Keratinocyte (primary cell): Measurements from ENCODE around the gene PCP2. TPM values are rescaled to one million over a fixed set of nuclear protein-coding genes. Genes with fewer than 3 reads are reported as not detected.

ENCODE experiments used
- DNase-seq: peaks from one replicate; pipeline ENCODE4 v3.0.0-alpha.2; 2011; ENCODE audit warnings: low read depth, missing footprints, low spot score
- FAIRE-seq: peaks from 2 replicates; lab custom pipeline; 2011; peaks lifted over from hg19 to GRCh38; lab: Jason Lieb, UNC
- H2AFZ ChIP-seq: 2 replicates; pipeline ENCODE4 v1.6.0; 2012; ENCODE audit warnings: low read length, control low read depth, inconsistent platforms; ENCODE audit not compliant: control insufficient read depth
- H3K27ac ChIP-seq: 2 replicates; pipeline ENCODE4 v1.5.1; 2011; ENCODE audit warnings: low read length; ENCODE audit not compliant: control insufficient read depth, insufficient read depth
- H3K27me3 ChIP-seq: 3 replicates; pipeline ENCODE4 v1.6.0; 2011; ENCODE audit warnings: low read length; ENCODE audit not compliant: control insufficient read depth, insufficient read depth; ENCODE audit errors: extremely low read depth
- H3K36me3 ChIP-seq, 2 experiments: 2 replicates in 1 of 2; 3 replicates in 1 of 2; pipeline ENCODE4 v1.5.1; 2011; ENCODE audit warnings: low read length in 2 of 2, mild to moderate bottlenecking in 1 of 2; ENCODE audit not compliant: control insufficient read depth in 2 of 2, insufficient read depth in 2 of 2; ENCODE audit errors: extremely low read depth in 1 of 2
- H3K4me1 ChIP-seq: 3 replicates; pipeline ENCODE4 v1.5.1; 2011; ENCODE audit warnings: low read length; ENCODE audit not compliant: control insufficient read depth, insufficient read depth; ENCODE audit errors: extremely low read depth
- H3K4me2 ChIP-seq: 3 replicates; pipeline ENCODE4 v1.6.0; 2011; ENCODE audit warnings: low read depth, low read length; ENCODE audit not compliant: control insufficient read depth, insufficient read depth; ENCODE audit errors: extremely low read depth
- H3K4me3 ChIP-seq, 3 experiments: fragments of 200-600 bp in 1 of 3; sonication (generic) in 1 of 3; 2 replicates in 2 of 3; 3 replicates in 1 of 3; pipeline ENCODE4 v1.5.1; 2011 to 2016; ENCODE audit warnings: low read length in 3 of 3, mild to moderate bottlenecking in 3 of 3, control low read depth in 2 of 3, inconsistent platforms in 1 of 3, low read depth in 1 of 3, mixed read lengths in 1 of 3, mixed run types in 1 of 3, moderate library complexity in 1 of 3; ENCODE audit not compliant: control insufficient read depth in 2 of 3, insufficient read depth in 2 of 3; ENCODE audit errors: extremely low read depth in 1 of 3
- H3K79me2 ChIP-seq: 2 replicates; pipeline ENCODE4 v1.6.0; 2012; ENCODE audit warnings: low read length; ENCODE audit not compliant: control insufficient read depth, insufficient read depth
- H3K9ac ChIP-seq: 3 replicates; pipeline ENCODE4 v1.6.0; 2011; ENCODE audit warnings: low read length; ENCODE audit not compliant: control insufficient read depth, insufficient read depth; ENCODE audit errors: extremely low read depth
- H3K9me1 ChIP-seq: 3 replicates; pipeline ENCODE4 v1.6.0; 2011; ENCODE audit warnings: low read length; ENCODE audit not compliant: control insufficient read depth, insufficient read depth; ENCODE audit errors: extremely low read depth
- H3K9me3 ChIP-seq: 2 replicates; pipeline ENCODE4 v1.5.1; 2012; ENCODE audit warnings: low read depth, low read length; ENCODE audit not compliant: control insufficient read depth
- H4K20me1 ChIP-seq: 3 replicates; pipeline ENCODE4 v1.6.0; 2011; ENCODE audit warnings: low read length; ENCODE audit not compliant: control insufficient read depth, insufficient read depth; ENCODE audit errors: extremely low read depth
- EZH2 ChIP-seq: IDR thresholded peaks from one replicate; pipeline ENCODE4 v1.6.1; 2012; ENCODE audit warnings: inconsistent platforms, mild to moderate bottlenecking, low read length, moderate library complexity
- dilution Hi-C: fragments of 300-500 bp; cut with MboI; formaldehyde crosslinking; loops from one replicate; pipeline ENCODE4 v1.7.0; 2020; ENCODE audit warnings: low sequenced_read_pairs; ENCODE audit not compliant: extremely low pct_ligation_motif_present
- polyA plus RNA-seq, 5 experiments: library from polyadenylated mRNA; depleted of rRNA in 3 of 5; stranded (reverse) in 3 of 5; stranded (forward) in 1 of 5; unstranded in 1 of 5; fragments of >200 nt; gene quantifications; 1 replicate in 1 of 5; 2 replicates in 3 of 5; 3 replicates in 1 of 5; pipeline versions ENCODE4 v1.2.1 to v1.2.3, GENCODE V29; 2011 to 2012; ENCODE audit warnings: missing spikeins in 2 of 5, low read depth in 1 of 5, low replicate concordance in 1 of 5
- TF ChIP-seq, protein P1 (sequence below), 3 experiments: IDR thresholded peaks in 1 of 3; conservative IDR thresholded peaks in 1 of 3; optimal IDR thresholded peaks in 1 of 3; 2 replicates in 2 of 3; 3 replicates in 1 of 3; pipeline versions ENCODE3 to v1.5.1; 2011; ENCODE audit warnings: low read length in 3 of 3, mild to moderate bottlenecking in 3 of 3, moderate library complexity in 2 of 3, control low read depth in 1 of 3, inconsistent platforms in 1 of 3; ENCODE audit not compliant: insufficient read depth in 2 of 3; ENCODE audit errors: extremely low read depth in 1 of 3

PCP2 gene
- polyA plus RNA-seq, 1 donor (not counting 4 experiments of a cell fraction or from before 2014, with no cell fraction given): not detected

DNA sequence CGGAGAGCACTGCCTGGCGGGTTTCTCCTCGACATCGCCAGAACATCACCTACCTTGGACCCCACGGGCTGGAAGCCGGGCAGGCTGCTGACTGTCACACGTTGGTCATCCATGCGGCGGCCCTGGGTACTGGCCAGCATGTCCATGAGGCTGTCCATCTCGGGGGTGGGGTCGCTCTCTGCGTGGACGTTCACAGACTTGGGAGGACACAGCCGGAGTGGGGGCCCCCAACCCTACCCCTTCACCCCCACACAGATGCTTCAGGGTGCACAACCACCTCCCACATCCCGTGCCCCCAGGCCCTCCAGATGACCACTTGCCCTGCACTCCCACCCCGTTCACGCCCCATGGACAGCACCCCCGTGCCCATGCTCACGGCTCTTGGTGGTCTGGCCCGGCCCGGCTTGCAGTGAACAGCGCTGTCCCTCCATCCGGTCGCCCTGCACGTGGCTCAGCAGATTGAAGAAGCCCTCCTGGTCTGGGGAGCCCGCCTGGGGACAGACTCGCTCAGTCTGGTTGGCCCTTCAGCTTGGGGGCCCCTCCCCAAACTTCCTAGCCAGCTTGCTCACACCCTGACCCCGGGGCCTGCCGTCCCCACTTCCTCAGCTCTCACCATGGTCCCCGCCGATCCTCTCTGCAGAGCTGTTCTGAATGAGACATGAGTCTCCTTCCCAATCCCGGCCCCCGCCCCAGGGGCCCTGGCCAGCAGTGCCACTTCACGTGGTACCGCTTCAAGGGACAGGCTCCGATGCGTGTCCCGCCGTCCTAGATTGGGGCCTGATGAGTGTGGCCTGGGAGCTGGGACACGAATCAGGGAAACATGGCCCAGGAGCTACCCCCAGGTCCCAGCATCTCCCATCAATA lies 947 bp downstream of the PCP2 start:
- Histone ChIP-seq H3K9me3 (no peaks in the 10 kb centered on the region), H3K27me3 (no peaks in the 10 kb centered on the region), H3K27ac (no peak overlapping the region), H2AFZ (no peak overlapping the region), H3K4me2 (no peak overlapping the region), H3K4me1 (peaks cover 15% of the 10 kb centered on the region), H3K4me3 (no peak overlapping the region), H3K9ac (no peak overlapping the region), H3K79me2 (peaks cover 39% of the 10 kb centered on the region), H4K20me1 (no peaks in the 10 kb centered on the region), H3K36me3 (peaks cover 0 to 5% of the 10 kb centered on the region in 2 experiments), H3K9me1 (no peaks in the 10 kb centered on the region)
- dilution Hi-C loops: no loop called here
- TF ChIP-seq EZH2: no peak
- TF ChIP-seq, protein P1, sequence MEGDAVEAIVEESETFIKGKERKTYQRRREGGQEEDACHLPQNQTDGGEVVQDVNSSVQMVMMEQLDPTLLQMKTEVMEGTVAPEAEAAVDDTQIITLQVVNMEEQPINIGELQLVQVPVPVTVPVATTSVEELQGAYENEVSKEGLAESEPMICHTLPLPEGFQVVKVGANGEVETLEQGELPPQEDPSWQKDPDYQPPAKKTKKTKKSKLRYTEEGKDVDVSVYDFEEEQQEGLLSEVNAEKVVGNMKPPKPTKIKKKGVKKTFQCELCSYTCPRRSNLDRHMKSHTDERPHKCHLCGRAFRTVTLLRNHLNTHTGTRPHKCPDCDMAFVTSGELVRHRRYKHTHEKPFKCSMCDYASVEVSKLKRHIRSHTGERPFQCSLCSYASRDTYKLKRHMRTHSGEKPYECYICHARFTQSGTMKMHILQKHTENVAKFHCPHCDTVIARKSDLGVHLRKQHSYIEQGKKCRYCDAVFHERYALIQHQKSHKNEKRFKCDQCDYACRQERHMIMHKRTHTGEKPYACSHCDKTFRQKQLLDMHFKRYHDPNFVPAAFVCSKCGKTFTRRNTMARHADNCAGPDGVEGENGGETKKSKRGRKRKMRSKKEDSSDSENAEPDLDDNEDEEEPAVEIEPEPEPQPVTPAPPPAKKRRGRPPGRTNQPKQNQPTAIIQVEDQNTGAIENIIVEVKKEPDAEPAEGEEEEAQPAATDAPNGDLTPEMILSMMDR (optimal IDR thresholded peaks at IDR 0.05 in 1 of 3, IDR thresholded peaks at IDR 0.05 in 1 of 3, conservative IDR thresholded peaks at IDR 0.05 in 1 of 3; ENCODE audit: extremely low read depth in 1 of 3, insufficient read depth in 2 of 3, low read length in 3 of 3): no peak
- no peak for FAIRE-seq
- DNase-seq: no peak

DNA sequence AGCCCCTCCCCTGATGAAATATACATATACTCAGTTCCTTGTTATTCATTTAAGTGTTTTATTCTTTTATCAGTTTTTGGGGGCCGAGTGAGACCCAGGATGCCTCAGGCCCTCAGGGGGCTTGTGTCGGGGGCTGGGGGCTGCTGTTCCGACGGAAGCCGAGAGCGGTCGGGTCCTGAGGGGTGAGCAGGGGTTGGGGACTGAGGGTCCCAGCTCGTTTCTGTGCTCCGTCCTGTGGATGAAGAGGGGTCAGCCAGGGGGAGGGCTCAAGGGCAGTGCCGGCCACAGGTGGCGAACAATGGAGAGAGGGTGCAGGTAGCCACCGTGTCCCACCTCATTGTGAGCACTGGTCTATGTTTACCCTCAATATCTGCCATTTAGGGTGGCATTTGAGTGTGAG lies 1.9 kb downstream of the PCP2 start:
- no peak overlapping the region for H3K4me2 ChIP-seq
- no peaks in the 10 kb centered on the region for H3K9me1 ChIP-seq
- H3K79me2 ChIP-seq: peaks cover 47% of the 10 kb centered on the region
- no peak overlapping the region for H3K27ac ChIP-seq
- no peak for FAIRE-seq
- DNase-seq: no peak
- no peak overlapping the region for H2AFZ ChIP-seq
- TF ChIP-seq EZH2: no peak
- TF ChIP-seq, protein P1 (optimal IDR thresholded peaks at IDR 0.05 in 1 of 3, IDR thresholded peaks at IDR 0.05 in 1 of 3, conservative IDR thresholded peaks at IDR 0.05 in 1 of 3; ENCODE audit: extremely low read depth in 1 of 3, insufficient read depth in 2 of 3, low read length in 3 of 3): no peak
- no peaks in the 10 kb centered on the region for H3K9me3 ChIP-seq
- no peaks in the 10 kb centered on the region for H3K27me3 ChIP-seq
- H4K20me1 ChIP-seq: no peaks in the 10 kb centered on the region
- H3K36me3 ChIP-seq: peaks cover 0 to 5% of the 10 kb centered on the region in 2 experiments
- peaks cover 14% of the 10 kb centered on the region for H3K4me1 ChIP-seq
- H3K4me3 ChIP-seq: no peak overlapping the region
- no peak overlapping the region for H3K9ac ChIP-seq
- dilution Hi-C loops: no loop called here
